Upper lobe of right lung (tissue), 1 donor: ENCODE results near the gene TBX19. TPM values are rescaled to one million over a fixed set of nuclear protein-coding genes. Genes with fewer than 3 reads are reported as not detected.

ENCODE experiments used
- ATAC-seq: fragments of 200-7000 bp; cut with Tn5 transposase; one replicate; pipeline ENCODE4 v1.9.1; 2020; ENCODE audit warnings: mild to moderate bottlenecking, moderate library complexity
- DNase-seq: peaks from one replicate; pipeline ENCODE4 v3.0.0-alpha.2; 2020
- H3K27ac ChIP-seq: fragments of 200-600 bp; one replicate; pipeline ENCODE4 v1.8.0; 2022
- H3K27me3 ChIP-seq: fragments of 200-600 bp; one replicate; pipeline ENCODE4 v1.8.0; 2022; ENCODE audit warnings: mild to moderate bottlenecking
- H3K36me3 ChIP-seq: fragments of 200-600 bp; one replicate; pipeline ENCODE4 v1.8.0; 2022
- H3K4me1 ChIP-seq: fragments of 200-600 bp; one replicate; pipeline ENCODE4 v1.8.0; 2022
- H3K4me3 ChIP-seq: fragments of 200-600 bp; one replicate; pipeline ENCODE4 v1.8.0; 2022; ENCODE audit warnings: mild to moderate bottlenecking
- H3K9me3 ChIP-seq: fragments of 200-600 bp; one replicate; pipeline ENCODE4 v1.8.0; 2022
- CTCF ChIP-seq: fragments of 200-600 bp; IDR thresholded peaks from one replicate; pipeline ENCODE4 v1.8.0; 2022; ENCODE audit warnings: antibody characterized with exemption
- intact Hi-C: fragments of 100-400 bp; cut with DNase I; formaldehyde crosslinking; loops from one replicate; pipeline ENCODE4 v1.11.0; 2022
- total RNA-seq: library from RNA; stranded (reverse); fragmentation: NEBNext Ultra II Directional; extraction: Animal tissue kit (Norgen Biotek cat#: 25700); gene quantifications from one replicate; pipeline ENCODE4 v1.2.1, GENCODE V29; 2021
- donor health status: DM: no; HTN: yes; CAD: no; lungs with severe emphysema.

TBX19 gene
- total RNA-seq, 1 donor from 2014 or later, result 3.5 TPM

GRCh38 chr1:168335500-168335899 is 54.8 kb downstream of the TBX19 start:
- ATAC-seq (no peak), DNase-seq (no peak)
- Histone ChIP-seq H3K4me3 (no peak overlapping the region), H3K27me3 (no peaks in the 10 kb centered on the region), H3K4me1 (no peaks in the 10 kb centered on the region), H3K36me3 (no peaks in the 10 kb centered on the region), H3K27ac (no peak overlapping the region), H3K9me3 (no peaks in the 10 kb centered on the region)
- intact Hi-C loops, result no loop called here
- no peak for TF ChIP-seq CTCF

- TF ChIP-seq CTCF, result no peak
- Histone ChIP-seq H3K4me1 (peaks cover 10% of the 10 kb centered on the region), H3K9me3 (no peaks in the 10 kb centered on the region), H3K36me3 (no peaks in the 10 kb centered on the region), H3K27ac (no peak overlapping the region), H3K27me3 (no peaks in the 10 kb centered on the region), H3K4me3 (no peak overlapping the region)
- DNase-seq (no peak), ATAC-seq (no peak)
- intact Hi-C loops, result no loop called here
Measured at GRCh38 chr1:168338589-168339503, 58.2 kb downstream of the TBX19 start.

GRCh38 chr1:168340781-168341482 is 60.3 kb downstream of the TBX19 start:
- Histone ChIP-seq H3K4me1 (peaks cover 10% of the 10 kb centered on the region), H3K9me3 (no peaks in the 10 kb centered on the region), H3K36me3 (no peaks in the 10 kb centered on the region), H3K4me3 (no peak overlapping the region), H3K27ac (no peak overlapping the region), H3K27me3 (no peaks in the 10 kb centered on the region)
- DNase-seq (no peak), ATAC-seq (no peak)
- TF ChIP-seq CTCF, result no peak
- intact Hi-C loops, result loop anchor here (10.0 kb wide), 1 partner anchor 94 kb away; no protein-coding TSS in a partner anchor

GRCh38 chr1:168341483-168341975 is 60.9 kb downstream of the TBX19 start:
- no peak overlapping the region for H3K4me3 ChIP-seq
- no peaks in the 10 kb centered on the region for H3K27me3 ChIP-seq
- H3K36me3 ChIP-seq, result no peaks in the 10 kb centered on the region
- ATAC-seq, result no peak
- DNase-seq, result no peak
- no peaks in the 10 kb centered on the region for H3K9me3 ChIP-seq
- TF ChIP-seq CTCF, result no peak
- peaks cover 10% of the 10 kb centered on the region for H3K4me1 ChIP-seq
- no peak overlapping the region for H3K27ac ChIP-seq
- intact Hi-C loops, result loop anchor here (10.0 kb wide), 1 partner anchor 93 kb away; no protein-coding TSS in a partner anchor

- ATAC-seq (peak; percentile 99), DNase-seq (peak; percentile 91)
- TF ChIP-seq CTCF, result peak; percentile 85
- no peaks in the 10 kb centered on the region for H3K27me3 ChIP-seq
- no peak overlapping the region for H3K27ac ChIP-seq
- H3K9me3 ChIP-seq, result no peaks in the 10 kb centered on the region
- peaks cover 10% of the 10 kb centered on the region for H3K4me1 ChIP-seq
- intact Hi-C loops, result loop anchor here (10.0 kb wide), 1 partner anchor 92 kb away; no protein-coding TSS in a partner anchor
- peak overlapping the region; percentile 7 for H3K4me3 ChIP-seq
- no peaks in the 10 kb centered on the region for H3K36me3 ChIP-seq
Measured at GRCh38 chr1:168342572-168343280, 62.0 kb downstream of the TBX19 start.
